ENCODE data around the gene MEIKIN.

Gene MEIKIN

GRCh38 chr5:131992370-131992769 lies 46.9 kb upstream of the MEIKIN start:
- TF ChIP-seq EP300 (IDR thresholded peaks at IDR 0.05; ENCODE audit: borderline replicate concordance) (no peak), TEAD4 (IDR thresholded peaks at IDR 0.05) (no peak), MAX (IDR thresholded peaks at IDR 0.05) (no peak), CREB1 (IDR thresholded peaks at IDR 0.05; ENCODE audit: low read depth) (no peak), NFIC (IDR thresholded peaks at IDR 0.05) (no peak), EGR1 (IDR thresholded peaks at IDR 0.05) (no peak), RAD21 (IDR thresholded peaks at IDR 0.05; ENCODE audit: low read depth) (no peak), ZBTB7A (IDR thresholded peaks at IDR 0.05; ENCODE audit: low read depth) (no peak), CEBPB (IDR thresholded peaks at IDR 0.05) (no peak), REST (IDR thresholded peaks at IDR 0.05; ENCODE audit: low read depth) (no peak), USF1 (IDR thresholded peaks at IDR 0.05) (no peak), FOXM1 (IDR thresholded peaks at IDR 0.05; ENCODE audit: borderline replicate concordance, low read depth) (no peak), YY1 (IDR thresholded peaks at IDR 0.05; ENCODE audit: low read depth) (no peak), TAF1 (IDR thresholded peaks at IDR 0.05; ENCODE audit: low read depth) (no peak)

- TF ChIP-seq ZBTB7A (IDR thresholded peaks at IDR 0.05; ENCODE audit: low read depth) = no peak
- no peak for TF ChIP-seq YY1 (IDR thresholded peaks at IDR 0.05; ENCODE audit: low read depth)
- TF ChIP-seq TEAD4 (IDR thresholded peaks at IDR 0.05) = no peak
- no peak for TF ChIP-seq EGR1 (IDR thresholded peaks at IDR 0.05)
- no peak for TF ChIP-seq USF1 (IDR thresholded peaks at IDR 0.05)
- TF ChIP-seq MAX (IDR thresholded peaks at IDR 0.05) = no peak
- no peak for TF ChIP-seq TAF1 (IDR thresholded peaks at IDR 0.05; ENCODE audit: low read depth)
- TF ChIP-seq CREB1 (IDR thresholded peaks at IDR 0.05; ENCODE audit: low read depth) = no peak
- no peak for TF ChIP-seq FOXM1 (IDR thresholded peaks at IDR 0.05; ENCODE audit: borderline replicate concordance, low read depth)
- no peak for TF ChIP-seq REST (IDR thresholded peaks at IDR 0.05; ENCODE audit: low read depth)
- no peak for TF ChIP-seq TCF12 (IDR thresholded peaks at IDR 0.05; ENCODE audit: low read depth)
- TF ChIP-seq CEBPB (IDR thresholded peaks at IDR 0.05) = no peak
- TF ChIP-seq NFIC (IDR thresholded peaks at IDR 0.05) = no peak
Measured at GRCh38 chr5:131991593-131992324, 46.3 kb upstream of the MEIKIN start.

GRCh38 chr5:131990716-131991115 lies 45.3 kb upstream of the MEIKIN start:
- TF ChIP-seq TAF1 (IDR thresholded peaks at IDR 0.05; ENCODE audit: low read depth) (no peak), TEAD4 (IDR thresholded peaks at IDR 0.05) (no peak), CREB1 (IDR thresholded peaks at IDR 0.05; ENCODE audit: low read depth) (no peak), USF1 (IDR thresholded peaks at IDR 0.05) (no peak), RAD21 (IDR thresholded peaks at IDR 0.05; ENCODE audit: low read depth) (no peak), CEBPB (IDR thresholded peaks at IDR 0.05) (no peak), ZBTB7A (IDR thresholded peaks at IDR 0.05; ENCODE audit: low read depth) (no peak)

- TF ChIP-seq YY1 (IDR thresholded peaks at IDR 0.05; ENCODE audit: low read depth) (no peak), TEAD4 (IDR thresholded peaks at IDR 0.05) (no peak), ZBTB7A (IDR thresholded peaks at IDR 0.05; ENCODE audit: low read depth) (no peak), USF1 (IDR thresholded peaks at IDR 0.05) (no peak), TCF12 (IDR thresholded peaks at IDR 0.05; ENCODE audit: low read depth) (no peak), NFIC (IDR thresholded peaks at IDR 0.05) (no peak), FOXM1 (IDR thresholded peaks at IDR 0.05; ENCODE audit: borderline replicate concordance, low read depth) (no peak), CREB1 (IDR thresholded peaks at IDR 0.05; ENCODE audit: low read depth) (no peak), REST (IDR thresholded peaks at IDR 0.05; ENCODE audit: low read depth) (no peak), EP300 (IDR thresholded peaks at IDR 0.05; ENCODE audit: borderline replicate concordance) (no peak)
Measured at GRCh38 chr5:131988601-131989000, 43.1 kb upstream of the MEIKIN start.

Measured in Ishikawa (cell line).